NB4 (cell line): ENCODE data around the gene USP48.

Source experiments
- DNase-seq: peaks from one replicate; pipeline ENCODE4 v3.0.0; 2010; ENCODE audit warnings: low read depth
- H3K4me3 ChIP-seq: one replicate; pipeline ENCODE4 v1.5.1; 2011; ENCODE audit warnings: mild to moderate bottlenecking, low read depth, low read length, moderate library complexity
- MYC ChIP-seq: IDR thresholded peaks from 2 replicates; pipeline ENCODE4 v1.6.1; 2011; ENCODE audit warnings: low read depth, low read length
- POLR2A ChIP-seq: IDR thresholded peaks from 2 replicates; pipeline ENCODE4 v1.6.1; 2011; ENCODE audit warnings: mild to moderate bottlenecking; ENCODE audit not compliant: insufficient read length; ENCODE audit errors: extremely low read depth
- TF ChIP-seq, protein P1 (sequence below): IDR thresholded peaks from 2 replicates; pipeline ENCODE4 v1.6.1; 2011; ENCODE audit warnings: low read depth, low read length
- TF ChIP-seq, protein P2 (sequence below): IDR thresholded peaks from one replicate; pipeline ENCODE4 v1.5.1; 2012; ENCODE audit warnings: low read depth, low read length

Gene USP48

DNA sequence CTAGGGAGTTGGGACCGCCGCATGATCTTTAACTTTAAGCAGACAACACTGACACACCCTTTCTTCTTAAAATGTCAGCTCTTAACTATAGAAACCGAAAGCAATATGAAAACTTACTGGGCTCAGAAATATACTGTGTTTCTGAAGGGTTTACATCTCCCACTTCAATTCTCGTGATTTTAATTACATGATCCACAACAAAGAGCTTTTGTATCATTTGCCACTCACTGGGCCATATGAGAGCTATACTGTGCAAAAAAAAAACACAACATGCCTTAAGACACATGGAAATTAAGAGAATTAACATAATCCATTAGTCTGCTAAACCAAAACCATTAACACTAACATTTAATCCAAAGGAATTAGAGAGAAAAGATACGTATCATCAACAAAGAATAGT, 78.8 kb downstream of the USP48 start:
- TF ChIP-seq MYC: no peak
- no peak for TF ChIP-seq POLR2A
- TF ChIP-seq, protein P1, sequence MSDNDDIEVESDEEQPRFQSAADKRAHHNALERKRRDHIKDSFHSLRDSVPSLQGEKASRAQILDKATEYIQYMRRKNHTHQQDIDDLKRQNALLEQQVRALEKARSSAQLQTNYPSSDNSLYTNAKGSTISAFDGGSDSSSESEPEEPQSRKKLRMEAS: no peak
- TF ChIP-seq, protein P2, sequence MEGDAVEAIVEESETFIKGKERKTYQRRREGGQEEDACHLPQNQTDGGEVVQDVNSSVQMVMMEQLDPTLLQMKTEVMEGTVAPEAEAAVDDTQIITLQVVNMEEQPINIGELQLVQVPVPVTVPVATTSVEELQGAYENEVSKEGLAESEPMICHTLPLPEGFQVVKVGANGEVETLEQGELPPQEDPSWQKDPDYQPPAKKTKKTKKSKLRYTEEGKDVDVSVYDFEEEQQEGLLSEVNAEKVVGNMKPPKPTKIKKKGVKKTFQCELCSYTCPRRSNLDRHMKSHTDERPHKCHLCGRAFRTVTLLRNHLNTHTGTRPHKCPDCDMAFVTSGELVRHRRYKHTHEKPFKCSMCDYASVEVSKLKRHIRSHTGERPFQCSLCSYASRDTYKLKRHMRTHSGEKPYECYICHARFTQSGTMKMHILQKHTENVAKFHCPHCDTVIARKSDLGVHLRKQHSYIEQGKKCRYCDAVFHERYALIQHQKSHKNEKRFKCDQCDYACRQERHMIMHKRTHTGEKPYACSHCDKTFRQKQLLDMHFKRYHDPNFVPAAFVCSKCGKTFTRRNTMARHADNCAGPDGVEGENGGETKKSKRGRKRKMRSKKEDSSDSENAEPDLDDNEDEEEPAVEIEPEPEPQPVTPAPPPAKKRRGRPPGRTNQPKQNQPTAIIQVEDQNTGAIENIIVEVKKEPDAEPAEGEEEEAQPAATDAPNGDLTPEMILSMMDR: no peak
- H3K4me3 ChIP-seq: no peak overlapping the region
- no peak for DNase-seq

DNA sequence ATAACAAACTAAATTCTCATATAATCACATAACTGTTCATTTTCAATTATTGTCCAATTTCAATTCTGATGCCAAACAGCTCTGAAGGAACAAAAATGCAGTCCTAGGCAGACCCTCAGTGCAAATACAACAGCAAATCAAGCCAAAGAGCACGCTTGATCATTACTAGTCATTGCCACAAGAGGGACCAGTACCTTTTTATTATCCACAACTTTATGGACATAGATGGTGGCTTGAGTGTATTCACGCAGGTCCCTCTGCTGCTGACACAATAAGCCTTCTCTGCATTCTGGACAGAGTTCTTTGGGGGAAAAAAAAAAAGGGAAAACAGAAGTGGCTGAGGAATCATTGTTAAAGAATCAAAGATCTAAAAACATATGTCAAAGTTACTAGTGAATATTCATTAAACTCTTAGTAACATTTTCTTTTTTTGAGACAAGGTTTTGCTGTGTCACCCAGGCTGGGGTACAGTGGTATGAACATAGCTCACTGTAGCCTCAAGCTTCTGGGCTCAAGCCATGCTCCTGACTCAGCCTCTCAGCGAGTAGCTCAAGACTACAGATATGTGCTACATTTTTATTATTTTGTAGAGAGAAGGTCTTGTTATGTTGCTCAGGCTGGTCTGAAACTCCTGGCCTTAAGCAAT, 79.5 kb downstream of the USP48 start:
- TF ChIP-seq, protein P2: peak; percentile 34
- no peak for TF ChIP-seq MYC
- H3K4me3 ChIP-seq: no peak overlapping the region
- DNase-seq: peak; percentile 63

DNA sequence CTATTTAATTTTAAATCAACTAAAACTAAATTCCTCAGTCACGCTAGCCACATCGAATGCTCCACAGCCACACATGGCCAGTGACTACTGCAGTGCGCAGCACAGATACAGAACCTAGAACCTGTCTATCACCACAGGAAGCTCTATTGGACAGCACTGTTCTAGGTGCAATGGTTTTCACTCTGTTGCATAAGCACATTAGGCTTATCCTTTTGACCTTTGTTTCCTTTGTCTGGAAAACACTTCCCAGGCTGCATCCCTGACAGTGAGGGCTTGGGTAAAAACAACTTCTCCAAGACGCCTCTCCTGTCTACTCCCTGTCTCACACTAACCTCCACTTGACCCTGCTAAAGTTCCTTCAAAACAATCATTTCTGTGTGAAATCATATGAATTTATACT, 80.2 kb downstream of the USP48 start:
- DNase-seq: no peak
- TF ChIP-seq POLR2A: no peak
- TF ChIP-seq, protein P1: no peak
- TF ChIP-seq, protein P2: no peak
- TF ChIP-seq MYC: no peak
- no peak overlapping the region for H3K4me3 ChIP-seq

DNA sequence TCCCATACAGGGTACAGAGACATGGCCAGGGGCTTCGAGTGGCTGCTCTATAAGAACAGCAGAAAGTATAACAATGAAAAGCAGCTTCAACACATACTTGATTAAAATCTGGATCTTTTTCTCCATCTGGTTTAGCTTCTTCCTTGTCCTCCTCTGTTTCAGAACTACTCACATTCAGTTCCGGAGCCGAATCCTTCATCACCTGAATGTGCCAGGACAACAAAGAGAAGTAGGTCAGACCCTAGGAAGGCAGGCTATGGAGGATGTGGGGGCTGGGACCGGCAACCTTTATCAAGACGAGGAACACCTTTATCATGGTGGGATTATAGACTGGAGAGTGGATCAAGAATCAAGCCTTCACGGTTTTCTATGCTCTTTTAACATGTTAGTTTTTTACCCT, 81.5 kb downstream of the USP48 start:
- no peak for TF ChIP-seq MYC
- TF ChIP-seq, protein P2: no peak
- TF ChIP-seq, protein P1: no peak
- TF ChIP-seq POLR2A: no peak
- H3K4me3 ChIP-seq: no peak overlapping the region
- no peak for DNase-seq

DNA sequence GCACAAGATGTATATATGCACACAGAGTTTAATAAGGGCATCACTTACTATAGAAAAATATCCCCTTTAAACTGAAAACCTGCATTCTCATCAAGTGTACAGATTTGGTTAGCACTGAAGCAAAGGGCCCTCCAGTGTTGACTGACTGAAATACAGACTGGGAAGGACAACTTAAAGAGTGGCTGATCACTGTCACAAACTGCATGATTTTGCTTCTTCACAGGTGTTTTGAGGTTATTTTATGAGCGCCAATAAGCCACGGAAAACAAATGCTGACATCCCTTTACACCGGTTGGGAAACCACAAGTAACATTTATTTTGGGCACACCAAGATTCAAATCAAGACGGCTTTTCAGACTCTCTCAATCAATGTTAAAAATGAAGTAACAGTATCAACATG, 82.9 kb downstream of the USP48 start:
- H3K4me3 ChIP-seq: no peak overlapping the region
- DNase-seq: no peak
- TF ChIP-seq POLR2A: no peak
- TF ChIP-seq, protein P1: no peak
- TF ChIP-seq, protein P2: no peak
- no peak for TF ChIP-seq MYC

DNA sequence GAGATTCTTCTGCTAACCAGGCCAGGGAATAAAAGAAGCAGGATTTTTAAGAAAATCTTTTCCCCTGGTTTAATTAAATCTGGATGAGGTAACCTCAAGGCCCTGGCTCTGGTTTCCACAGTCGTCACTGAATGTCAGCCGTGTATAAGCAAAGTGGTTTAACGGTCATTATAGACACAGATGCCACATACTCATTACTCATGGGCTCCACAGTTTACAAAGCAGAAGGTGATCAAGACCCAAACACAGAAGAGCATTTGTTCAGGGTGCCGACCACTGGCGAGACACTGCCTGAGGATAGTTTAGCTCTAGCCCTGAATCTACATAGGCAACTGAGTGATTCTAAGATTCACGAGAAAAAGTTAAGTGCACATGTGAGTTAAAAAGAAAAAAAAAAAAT, 86.0 kb downstream of the USP48 start:
- no peak for DNase-seq
- TF ChIP-seq POLR2A: no peak
- TF ChIP-seq, protein P2: no peak
- TF ChIP-seq, protein P1: no peak
- TF ChIP-seq MYC: no peak
- H3K4me3 ChIP-seq: no peak overlapping the region
